Neuronal stem cell (in vitro differentiated cells): Measurements from ENCODE around the gene PLEKHH2.
A peak's percentile ranks its signal among the peaks of the same experiment; 100 is the strongest.
"Not testable (repeated sequence)": the region's sequence is repeated elsewhere in the genome, so short reads cannot be mapped to it uniquely, and the experiment has no call there.

Source experiments
- DNase-seq: peaks from one replicate; pipeline ENCODE4 v3.0.0-alpha.2; 2013; ENCODE audit warnings: low spot score
- H2AFZ ChIP-seq: one replicate; pipeline ENCODE4 v1.6.1; 2013; ENCODE audit warnings: mild to moderate bottlenecking, low read length, inconsistent platforms
- H2AK5ac ChIP-seq: 2 replicates; pipeline ENCODE4 v1.6.1; 2013; ENCODE audit warnings: low read depth, mild to moderate bottlenecking, inconsistent platforms, low read length, moderate library complexity, mixed read lengths
- H2BK120ac ChIP-seq: 2 replicates; pipeline ENCODE4 v1.6.1; 2013; ENCODE audit warnings: low read depth, mild to moderate bottlenecking, inconsistent platforms, low read length, moderate library complexity, mixed read lengths
- H2BK12ac ChIP-seq: one replicate; pipeline ENCODE4 v1.6.1; 2013; ENCODE audit warnings: low read length, inconsistent platforms
- H2BK15ac ChIP-seq: 2 replicates; pipeline ENCODE4 v1.6.1; 2013; ENCODE audit warnings: mild to moderate bottlenecking, low read length, inconsistent platforms, mixed read lengths
- H2BK5ac ChIP-seq: one replicate; pipeline ENCODE4 v1.6.1; 2013; ENCODE audit warnings: inconsistent platforms, mild to moderate bottlenecking, low read length, moderate library complexity
- H3K14ac ChIP-seq: one replicate; pipeline ENCODE4 v1.6.1; 2013; ENCODE audit warnings: low read length, inconsistent platforms
- H3K18ac ChIP-seq: 2 replicates; pipeline ENCODE4 v1.6.1; 2013; ENCODE audit warnings: low read length, inconsistent platforms
- H3K23ac ChIP-seq: 2 replicates; pipeline ENCODE4 v1.6.1; 2013; ENCODE audit warnings: low read depth, mild to moderate bottlenecking, mixed read lengths, low read length, inconsistent platforms; ENCODE audit not compliant: poor library complexity
- H3K27ac ChIP-seq: replicated peaks from 3 replicates; pipeline ENCODE4 v1.5.1; 2013; ENCODE audit warnings: low read length, inconsistent platforms
- H3K27me3 ChIP-seq, 3 experiments: 2 replicates each; pipeline ENCODE4 v1.6.1; 2013; ENCODE audit warnings: low read length in 3 of 3, mild to moderate bottlenecking in 2 of 3, inconsistent platforms in 1 of 3, low read depth in 1 of 3, mixed read lengths in 1 of 3, moderate library complexity in 1 of 3; ENCODE audit not compliant: control insufficient read depth in 3 of 3, insufficient read depth in 3 of 3
- H3K36me3 ChIP-seq, 2 donors: replicated peaks in 1 of 2; 2 replicates each; pipeline ENCODE4 v1.6.1; 2013; ENCODE audit warnings: low read length in 2 of 2; ENCODE audit not compliant: control insufficient read depth in 2 of 2, insufficient read depth in 2 of 2
- H3K4ac ChIP-seq: 2 replicates; pipeline ENCODE4 v1.6.1; 2013; ENCODE audit warnings: inconsistent platforms, mild to moderate bottlenecking, low read length, moderate library complexity
- H3K4me1 ChIP-seq, 2 donors: 1 replicate in 1 of 2; 2 replicates in 1 of 2; pipeline ENCODE4 v1.6.1; 2013; ENCODE audit warnings: low read length in 2 of 2, low read depth in 1 of 2; ENCODE audit not compliant: control insufficient read depth in 2 of 2, insufficient read depth in 1 of 2
- H3K4me2 ChIP-seq: one replicate; pipeline ENCODE4 v1.6.1; 2013; ENCODE audit warnings: mild to moderate bottlenecking, low read length, inconsistent platforms; ENCODE audit not compliant: insufficient read depth, poor library complexity, severe bottlenecking
- H3K4me3 ChIP-seq, 2 donors: 2 replicates each; pipeline ENCODE4 v1.5.1; 2013; ENCODE audit warnings: low read length in 2 of 2, mild to moderate bottlenecking in 2 of 2, inconsistent platforms in 1 of 2, moderate library complexity in 1 of 2
- H3K79me1 ChIP-seq: one replicate; pipeline ENCODE4 v1.6.1; 2013; ENCODE audit warnings: low read depth, mild to moderate bottlenecking, inconsistent platforms, low read length, moderate library complexity
- H3K9ac ChIP-seq: one replicate; pipeline ENCODE4 v1.6.1; 2013; ENCODE audit warnings: mild to moderate bottlenecking, low read depth, low read length, inconsistent platforms; ENCODE audit not compliant: poor library complexity
- H3K9me3 ChIP-seq, 2 donors: replicated peaks in 1 of 2; 2 replicates each; pipeline versions ENCODE3 to v1.6.1; 2013; ENCODE audit warnings: low read length in 2 of 2, mild to moderate bottlenecking in 2 of 2, inconsistent platforms in 1 of 2, low read depth in 1 of 2, mixed read lengths in 1 of 2, moderate library complexity in 1 of 2; ENCODE audit not compliant: control insufficient read depth in 2 of 2, insufficient read depth in 1 of 2
- H4K8ac ChIP-seq: one replicate; pipeline ENCODE4 v1.6.1; 2013; ENCODE audit warnings: low read depth, mild to moderate bottlenecking, inconsistent platforms, low read length, moderate library complexity
- H4K91ac ChIP-seq: one replicate; pipeline ENCODE4 v1.6.1; 2013; ENCODE audit warnings: low read length, low read depth, mild to moderate bottlenecking, inconsistent platforms; ENCODE audit not compliant: poor library complexity
- WGBS, 2 donors: extraction: QIAGEN DNeasy Blood & Tissue Kit; methylation state at CpG; one replicate each; pipeline ENCODE4 v1.1.7; 2013; ENCODE audit warnings: missing lambda C conversion rate in 2 of 2, mixed read lengths in 1 of 2; ENCODE audit not compliant: insufficient read length in 2 of 2, insufficient replicate concordance in 1 of 2; ENCODE audit errors: extremely low coverage in 2 of 2; 5-methylcytosine and 5-hydroxymethylcytosine counted together

The PLEKHH2 gene

GRCh38 chr2:43657241-43657640 lies 20.2 kb downstream of the PLEKHH2 start:
- no peak overlapping the region for H2BK5ac ChIP-seq
- no peak for DNase-seq
- no peak overlapping the region for H2AFZ ChIP-seq
- no peak overlapping the region for H3K4ac ChIP-seq
- H3K36me3 ChIP-seq, result peaks cover 0 to 1% of the 10 kb centered on the region in 2 donors
- H2BK120ac ChIP-seq, result no peak overlapping the region
- H3K9me3 ChIP-seq, result no peaks in the 10 kb centered on the region
- H3K27ac ChIP-seq, result no peak overlapping the region
- no CpG with 5 or more reads among the region's 3 CpGs for WGBS, 2 donors
- no peaks in the 10 kb centered on the region for H3K79me1 ChIP-seq
- no peak overlapping the region for H3K14ac ChIP-seq
- H3K4me2 ChIP-seq, result no peak overlapping the region
- no peak overlapping the region for H2AK5ac ChIP-seq
- no peak overlapping the region for H3K4me3 ChIP-seq
- no peak overlapping the region for H3K18ac ChIP-seq
- H2BK15ac ChIP-seq, result no peak overlapping the region
- no peaks in the 10 kb centered on the region for H3K27me3 ChIP-seq
- H4K91ac ChIP-seq, result no peak overlapping the region
- no peaks in the 10 kb centered on the region for H3K4me1 ChIP-seq
- no peak overlapping the region for H3K9ac ChIP-seq
- H2BK12ac ChIP-seq, result no peak overlapping the region
- no peak overlapping the region for H4K8ac ChIP-seq
- no peak overlapping the region for H3K23ac ChIP-seq

- Histone ChIP-seq H3K4me2 (no peak overlapping the region), H2BK12ac (no peak overlapping the region), H3K4me1 (no peaks in the 10 kb centered on the region), H3K9me3 (peaks cover 0 to 1% of the 10 kb centered on the region in 2 donors), H3K4ac (no peak overlapping the region), H2BK120ac (no peak overlapping the region), H3K27ac (no peak overlapping the region), H3K23ac (no peak overlapping the region), H3K9ac (no peak overlapping the region), H2BK5ac (no peak overlapping the region), H4K91ac (no peak overlapping the region), H3K79me1 (no peaks in the 10 kb centered on the region), H2AFZ (no peak overlapping the region), H3K18ac (no peak overlapping the region), H3K36me3 (no peaks in the 10 kb centered on the region), H4K8ac (no peak overlapping the region), H3K14ac (no peak overlapping the region), H3K4me3 (no peak overlapping the region), H3K27me3 (no peaks in the 10 kb centered on the region), H2BK15ac (no peak overlapping the region), H2AK5ac (no peak overlapping the region)
- DNase-seq, result no peak
- no CpG with 5 or more reads among the region's 14 CpGs for WGBS, 2 donors
Measured at GRCh38 chr2:43675646-43676321, 38.7 kb downstream of the PLEKHH2 start.

- H4K91ac ChIP-seq, result no peak within 1 kb of the TSS
- no CpG with 5 or more reads among the region's 27 CpGs for WGBS, 2 donors
- no peak within 1 kb of the TSS for H2BK15ac ChIP-seq
- no peak within 1 kb of the TSS for H3K27ac ChIP-seq
- no peak within 1 kb of the TSS for H3K4me3 ChIP-seq
- H3K4me1 ChIP-seq, result no peaks in the 10 kb centered on the region
- no peak within 1 kb of the TSS for H3K4ac ChIP-seq
- no peak within 1 kb of the TSS for H3K18ac ChIP-seq
- no peak within 1 kb of the TSS for H2BK120ac ChIP-seq
- no peak within 1 kb of the TSS for H2BK5ac ChIP-seq
- H3K14ac ChIP-seq, result no peak within 1 kb of the TSS
- no peak for DNase-seq
- H2BK12ac ChIP-seq, result no peak within 1 kb of the TSS
- H3K27me3 ChIP-seq, result no peaks in the 10 kb centered on the region
- peak within 1 kb of the TSS; percentile 5 for H2AFZ ChIP-seq
- H3K4me2 ChIP-seq, result no peak within 1 kb of the TSS
- no peaks in the 10 kb centered on the region for H3K36me3 ChIP-seq
- no peak within 1 kb of the TSS for H2AK5ac ChIP-seq
- H3K23ac ChIP-seq, result no peak within 1 kb of the TSS
- no peaks in the 10 kb centered on the region for H3K79me1 ChIP-seq
- H3K9me3 ChIP-seq, result peaks cover 0 to 1% of the 10 kb centered on the region in 2 donors
- no peak within 1 kb of the TSS for H3K9ac ChIP-seq
- no peak within 1 kb of the TSS for H4K8ac ChIP-seq
Measured at GRCh38 chr2:43676322-43677050, 39.4 kb downstream of the PLEKHH2 start, which contains the start of gene C1GALT1C1L. TSS of gene C1GALT1C1L (minus strand) at chr2:43676429. CDS start at chr2:43676322, 107 bp downstream.

GRCh38 chr2:43677783-43678182 lies 40.7 kb downstream of the PLEKHH2 start:
- H3K36me3 ChIP-seq, H4K8ac ChIP-seq, DNase-seq, H3K9ac ChIP-seq, H4K91ac ChIP-seq, H2BK12ac ChIP-seq, H3K79me1 ChIP-seq, H3K9me3 ChIP-seq, H3K23ac ChIP-seq, H3K4me2 ChIP-seq, H3K14ac ChIP-seq, H3K4me1 ChIP-seq, H2BK15ac ChIP-seq, H3K4me3 ChIP-seq, H3K27me3 ChIP-seq, H3K18ac ChIP-seq, H2BK120ac ChIP-seq, H3K27ac ChIP-seq, H2AFZ ChIP-seq, H2BK5ac ChIP-seq, H2AK5ac ChIP-seq, H3K4ac ChIP-seq: not testable (repeated sequence)
- no CpG with 5 or more reads among the region's 32 CpGs for WGBS, 2 donors
